GM18499 (cell line): Measurements from ENCODE around the gene SRL.
"Not testable (repeated sequence)": the region's sequence is repeated elsewhere in the genome, so short reads cannot be mapped to it uniquely, and the experiment has no call there.

Source experiments
- ATAC-seq: cut with Tn5 transposase; IDR thresholded peaks from one replicate; pipeline ENCODE4 v1.9.1; 2021; ENCODE audit warnings: moderate number of reproducible peaks; ENCODE audit not compliant: insufficient read depth, unreplicated experiment

Gene SRL

DNA sequence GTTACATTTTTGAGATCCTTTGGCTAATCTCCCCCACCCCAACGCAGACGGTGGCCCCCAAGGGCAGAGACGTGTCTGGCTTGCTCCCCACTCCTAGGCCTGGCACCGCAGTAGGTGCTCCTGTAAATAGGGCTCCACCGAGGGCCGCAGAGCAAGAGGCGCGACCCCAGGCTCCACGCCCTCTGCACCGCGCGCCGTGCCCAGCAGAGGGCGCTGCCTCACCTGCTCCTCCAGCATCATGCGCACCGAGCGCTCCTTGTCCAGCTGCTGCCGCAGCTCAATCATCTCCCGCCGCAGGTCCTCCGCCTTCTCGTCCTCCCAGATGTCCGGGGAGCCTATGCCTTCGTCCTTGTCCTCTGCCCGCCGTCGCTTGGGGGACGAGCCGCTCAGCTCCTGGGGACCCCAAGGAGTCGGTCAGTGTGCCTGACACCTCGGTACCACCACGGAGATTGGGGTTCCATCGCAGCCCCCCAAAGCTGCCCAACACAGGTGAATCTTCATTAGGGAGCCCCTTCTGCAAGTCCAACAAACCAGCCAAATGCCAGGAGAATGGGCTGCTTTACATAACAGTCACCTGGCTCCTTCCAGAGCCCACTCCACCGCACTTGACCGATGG is 19.8 kb upstream of the SRL start:
- ATAC-seq: no peak

DNA sequence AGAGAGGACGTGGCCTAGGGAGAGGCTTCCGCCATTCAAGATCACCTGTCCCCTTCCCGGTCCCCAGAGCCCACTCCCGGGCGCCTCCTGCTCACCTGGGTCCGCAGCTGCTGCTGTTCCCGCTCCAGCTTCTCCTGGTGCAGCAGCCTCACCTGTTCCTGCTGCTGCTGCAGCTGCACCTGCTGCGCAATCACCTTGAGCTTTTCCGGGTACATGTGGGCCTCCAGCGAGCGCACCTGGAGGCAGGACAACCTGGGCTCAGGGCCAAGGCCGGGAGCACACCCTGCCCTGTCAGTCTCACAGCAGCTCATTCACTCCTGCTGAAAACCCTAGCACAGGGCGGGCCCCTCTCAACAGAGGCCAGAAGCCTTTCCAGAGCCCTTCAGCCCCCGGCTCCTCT is 18.5 kb upstream of the SRL start:
- ATAC-seq: no peak

DNA sequence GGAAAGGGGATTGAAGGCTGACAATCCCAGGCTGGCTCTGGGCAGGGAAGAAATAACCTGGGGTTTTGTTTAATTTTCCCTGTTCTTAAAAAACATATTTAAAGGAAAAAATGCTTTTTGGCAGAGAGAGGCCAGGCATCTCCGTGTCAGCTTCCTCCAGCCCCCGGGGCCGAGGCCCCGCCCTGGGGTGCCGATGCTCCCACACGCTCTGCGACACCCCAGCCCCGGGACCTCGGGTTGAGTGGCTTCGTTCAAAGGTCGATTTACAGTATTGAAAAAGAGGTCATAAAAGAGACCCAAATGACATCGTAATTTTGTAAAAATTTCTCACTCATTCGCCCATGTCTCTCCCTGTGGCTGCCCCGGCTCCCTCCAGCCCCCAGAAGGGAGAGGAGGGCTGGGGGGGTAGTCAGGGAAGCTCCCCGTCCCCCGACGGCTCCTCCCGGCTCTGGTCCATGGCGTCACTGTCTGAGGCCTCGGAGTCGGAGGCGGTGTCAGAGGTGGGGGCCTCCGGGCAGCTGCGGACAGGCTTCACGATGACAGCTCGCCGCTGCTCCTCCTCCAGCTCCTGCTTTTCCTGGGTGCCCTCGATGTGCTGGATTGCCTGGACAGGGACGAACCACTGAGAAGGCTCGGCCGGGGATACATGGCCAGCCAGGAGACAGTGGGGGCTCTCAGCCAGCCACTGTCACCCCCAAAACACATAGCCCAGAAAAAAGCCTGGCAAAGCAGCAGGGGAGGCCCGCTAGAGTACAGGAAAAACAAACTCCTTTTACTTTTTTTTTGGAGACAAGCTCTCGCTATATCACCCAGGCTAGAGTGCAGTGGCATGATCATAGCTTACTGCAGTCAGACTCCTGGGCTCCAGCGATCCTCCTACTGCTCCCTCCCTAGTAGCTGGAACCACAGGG is 16.0 kb upstream of the SRL start:
- no peak for ATAC-seq

- peak; percentile 89 for ATAC-seq
These were observed 11.7 kb upstream of the SRL start for GRCh38 chr16:4253394-4254150.

- not testable (repeated sequence) for ATAC-seq
These were observed 11.1 kb upstream of the SRL start for GRCh38 chr16:4253012-4253393.

DNA sequence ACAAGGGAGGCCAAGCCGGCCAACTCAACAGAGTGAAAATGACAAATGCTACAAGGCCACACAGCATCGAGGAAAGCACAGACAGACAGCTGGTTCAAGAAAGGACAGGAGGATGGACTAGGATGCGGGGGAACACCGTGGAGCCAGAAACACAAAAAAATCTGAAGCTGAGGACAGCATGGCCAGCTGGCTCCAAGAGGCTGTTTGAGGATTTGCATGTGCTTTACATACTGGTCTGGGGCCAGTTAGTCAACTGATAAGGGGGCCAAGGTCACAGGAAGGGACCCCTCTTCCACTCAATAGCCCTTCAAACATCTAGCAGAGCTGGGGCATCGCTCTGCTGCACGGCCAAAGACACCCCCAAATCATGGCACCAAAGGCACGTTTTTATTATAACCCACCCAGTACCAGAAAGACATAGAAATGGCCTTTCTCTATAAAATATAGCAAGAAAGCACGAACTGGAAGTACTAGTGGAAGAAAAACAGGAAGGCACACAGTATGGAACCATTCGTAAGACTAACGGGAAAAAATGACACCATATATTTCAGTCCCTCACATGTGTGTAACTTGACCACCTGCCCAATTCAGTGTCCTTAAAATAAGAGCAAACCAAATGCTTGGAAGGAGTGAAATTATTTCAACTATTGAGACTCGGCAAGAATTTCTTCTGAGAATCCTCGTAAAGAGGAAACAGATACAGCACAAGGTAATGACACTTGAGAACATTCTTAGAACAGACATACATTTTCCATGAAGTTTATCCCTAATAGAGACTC is 7.8 kb upstream of the SRL start:
- no peak for ATAC-seq

GRCh38 chr16:4247460-4247784 is 5.5 kb upstream of the SRL start:
- ATAC-seq: no peak

DNA sequence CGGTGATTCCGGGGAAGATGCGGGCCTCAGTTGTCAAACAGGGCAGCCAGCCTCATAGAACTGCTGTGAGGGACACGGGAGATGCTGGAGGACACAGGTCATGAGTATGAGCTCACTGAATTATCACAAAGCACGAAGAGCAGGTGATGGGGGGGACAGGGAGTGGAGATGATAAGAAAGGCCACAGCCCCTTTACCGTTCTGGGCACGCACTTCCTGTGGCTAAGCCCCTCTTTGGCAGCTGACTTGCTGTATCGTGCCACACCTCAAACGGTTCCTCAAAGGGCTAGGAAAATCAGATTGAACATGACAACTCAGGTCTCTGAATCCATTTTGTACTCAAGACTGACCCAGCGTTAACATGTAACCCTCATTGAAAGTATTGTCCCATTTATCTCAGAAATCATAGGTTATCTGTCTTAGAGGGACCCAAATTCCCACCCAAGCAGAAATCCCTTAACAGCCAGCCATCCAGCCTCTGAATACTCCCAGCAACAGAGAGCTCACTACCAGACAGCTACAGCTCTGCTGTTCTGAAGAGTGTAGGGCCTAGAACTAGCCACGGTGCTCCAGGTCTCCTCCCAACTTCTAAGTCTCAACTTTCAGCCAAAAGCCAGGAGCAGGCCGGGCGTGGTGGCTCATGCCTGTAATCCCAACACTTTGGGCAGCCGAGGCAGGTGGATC is 5.0 kb upstream of the SRL start:
- no peak for ATAC-seq

DNA sequence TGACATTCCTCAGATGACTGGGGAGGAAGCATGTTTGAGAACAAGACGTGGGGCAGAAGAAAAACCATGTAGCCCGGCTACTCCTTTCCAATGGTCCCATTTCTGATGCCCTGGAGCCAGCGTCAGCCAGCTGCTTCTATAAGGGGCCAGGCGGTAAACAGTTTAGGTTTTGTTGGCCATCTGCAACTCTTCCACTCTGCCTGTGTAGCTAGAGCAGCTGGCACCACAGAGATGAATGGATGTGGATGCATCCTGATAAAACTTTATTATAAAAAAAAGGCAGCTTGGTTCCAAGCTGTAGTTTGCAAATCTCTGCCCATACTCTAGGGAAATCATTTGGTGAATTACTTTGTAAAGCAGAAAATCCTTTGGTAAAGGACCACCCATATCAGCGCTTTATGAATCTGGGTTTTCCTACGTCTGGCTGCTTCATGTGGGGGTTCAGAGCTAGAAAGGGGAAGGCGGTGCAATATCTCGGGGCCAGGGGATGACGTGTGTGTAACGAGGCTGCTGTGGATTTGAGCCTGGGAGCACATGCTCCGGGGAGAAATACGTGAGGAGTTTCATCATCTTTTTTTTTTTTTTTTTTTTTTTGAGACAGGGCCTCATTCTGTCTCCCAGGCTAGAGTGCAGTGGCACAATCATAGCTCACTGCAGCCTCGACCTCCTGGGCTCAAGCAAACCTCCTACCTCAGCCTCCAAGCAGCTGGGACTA is 3.4 kb upstream of the SRL start:
- no peak for ATAC-seq

GRCh38 chr16:4244254-4245076 is 2.6 kb upstream of the SRL start:
- ATAC-seq: no peak

DNA sequence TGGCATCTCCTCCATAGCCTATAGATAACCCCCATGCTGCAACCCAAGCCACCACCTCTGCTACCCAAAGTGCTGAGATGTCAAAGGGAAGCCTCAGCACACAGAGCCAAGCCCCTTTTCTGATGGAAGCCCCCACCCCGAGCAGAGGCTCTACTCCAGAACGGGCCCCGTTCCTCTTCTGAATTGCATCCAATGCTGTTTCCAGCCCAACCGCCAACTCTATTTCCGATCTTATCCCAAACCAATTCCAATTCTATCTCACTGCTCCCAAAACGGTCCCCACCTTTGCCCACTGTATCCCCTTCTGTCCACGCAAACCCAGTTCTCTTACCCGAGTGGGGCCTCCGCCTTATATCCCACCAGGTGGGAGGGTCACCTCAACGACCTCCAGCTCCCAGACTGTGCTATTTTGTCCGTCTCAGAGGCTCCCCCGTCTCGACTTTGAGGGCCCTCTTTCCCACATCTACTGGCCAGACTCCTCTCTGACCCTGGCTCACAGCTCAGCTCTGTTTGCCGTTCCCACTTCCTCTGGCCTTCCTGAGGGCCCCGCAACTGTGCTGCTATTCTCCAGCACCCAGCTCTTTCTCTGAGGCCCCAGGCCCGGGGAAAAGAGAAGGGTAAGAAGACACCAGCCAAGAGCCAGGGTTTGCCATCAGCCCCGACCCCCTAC is 487 bp downstream of the SRL start:
- no peak for ATAC-seq

DNA sequence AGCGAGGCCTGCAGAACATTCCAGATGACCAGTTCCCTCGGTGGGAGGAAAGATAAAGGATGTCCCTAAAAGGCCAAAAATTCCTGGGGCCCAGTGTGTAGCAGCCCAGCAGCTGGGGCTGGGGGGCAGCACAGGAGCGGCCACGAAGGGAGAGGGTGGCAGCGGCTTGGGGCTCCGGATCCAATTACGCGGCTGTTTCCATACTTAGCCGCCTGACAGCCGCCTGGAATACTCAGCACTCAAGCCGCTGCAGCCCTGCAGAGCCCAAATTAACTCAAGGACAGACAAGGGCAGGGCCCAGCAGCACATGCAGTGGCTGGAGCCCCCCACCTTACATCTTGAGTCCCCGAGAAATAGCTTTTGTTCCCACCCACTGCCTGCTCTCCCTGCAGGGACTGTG is 1.3 kb downstream of the SRL start:
- no peak for ATAC-seq

DNA sequence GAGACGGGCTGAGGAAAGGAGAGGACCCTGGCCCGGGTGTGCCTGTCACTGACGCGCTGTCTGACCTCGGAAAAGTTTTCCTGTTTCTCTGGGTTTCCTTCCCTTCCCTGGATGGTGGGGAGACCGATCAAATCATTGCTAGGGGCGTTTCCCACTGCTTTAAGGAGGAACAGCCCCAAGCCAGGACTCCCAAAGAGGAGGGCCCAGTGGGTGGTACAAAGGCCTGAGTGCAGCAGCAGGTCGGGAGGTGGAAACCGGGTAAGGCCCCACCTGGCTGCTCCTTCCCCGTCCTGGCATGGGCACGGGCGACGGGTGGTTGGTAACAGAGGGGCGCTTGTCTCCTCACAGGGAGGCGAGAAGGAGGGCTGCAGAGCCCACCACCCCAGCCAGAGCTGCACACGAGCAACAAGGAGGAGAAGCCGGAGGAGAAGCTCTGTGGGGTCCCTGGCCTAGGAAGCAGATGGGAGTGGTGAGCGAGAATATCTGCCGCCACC is 2.2 kb downstream of the SRL start:
- ATAC-seq: no peak

DNA sequence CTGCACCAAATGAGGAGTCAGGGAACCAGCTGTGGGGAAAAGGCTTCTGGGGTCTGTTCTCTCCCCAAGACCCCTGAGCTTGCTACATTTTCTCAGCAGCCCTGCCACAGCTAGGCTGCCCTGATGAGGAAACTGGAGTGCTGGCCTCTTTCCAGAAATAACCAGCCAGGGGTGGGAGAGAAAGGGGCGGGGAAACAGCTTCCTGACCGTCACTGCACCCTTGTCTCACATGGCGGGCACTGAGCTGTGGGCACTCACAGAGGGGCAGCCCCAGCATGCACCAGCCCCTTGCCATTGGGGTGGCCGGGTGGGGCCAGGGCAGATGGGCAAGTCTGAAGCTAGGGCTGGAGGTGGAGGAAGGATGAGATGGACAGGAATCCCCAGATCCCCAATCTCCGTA is 2.9 kb downstream of the SRL start:
- no peak for ATAC-seq

- no peak for ATAC-seq
These were observed 8.4 kb downstream of the SRL start for GRCh38 chr16:4233431-4233830.

GRCh38 chr16:4232541-4233386 is 9.1 kb downstream of the SRL start:
- no peak for ATAC-seq

DNA sequence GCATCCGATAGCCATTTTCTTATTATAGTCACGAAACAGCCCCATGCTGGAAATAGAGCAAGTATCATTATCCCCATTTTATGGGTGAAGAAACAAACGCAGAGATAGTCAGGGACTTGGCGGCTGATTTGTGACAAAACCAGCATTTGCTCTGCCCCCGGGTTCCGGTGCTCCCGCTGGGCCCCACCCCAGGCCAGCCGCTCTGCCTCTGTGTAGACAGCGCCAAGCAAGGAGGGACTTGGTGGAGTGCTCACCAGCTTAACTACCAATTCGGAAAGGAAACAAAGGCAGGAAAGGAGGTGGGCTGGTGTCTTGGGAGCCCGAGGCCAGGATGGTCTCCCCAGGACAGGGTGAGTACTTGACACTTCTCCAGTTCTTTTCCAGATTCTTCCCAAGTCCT is 10.0 kb downstream of the SRL start:
- no peak for ATAC-seq
